PC-9 (cell line): ENCODE results near the gene SLC4A4.

ENCODE experiments used
- EZH2 ChIP-seq: fragments of 200-600 bp; sonication (generic); IDR thresholded peaks from 2 replicates; pipeline ENCODE4 v1.8.0; 2017; ENCODE audit warnings: antibody characterized with exemption, low read depth
- TF ChIP-seq, protein P1 (sequence below): fragments of 200-600 bp; sonication (generic); conservative IDR thresholded peaks from 2 replicates; pipeline ENCODE4 v1.6.1; 2017; ENCODE audit warnings: mixed run types, antibody characterized with exemption, mild to moderate bottlenecking, moderate library complexity

GRCh38 chr4:71360844-71361243 is 22.0 kb downstream of the SLC4A4 start:
- TF ChIP-seq, protein P1, sequence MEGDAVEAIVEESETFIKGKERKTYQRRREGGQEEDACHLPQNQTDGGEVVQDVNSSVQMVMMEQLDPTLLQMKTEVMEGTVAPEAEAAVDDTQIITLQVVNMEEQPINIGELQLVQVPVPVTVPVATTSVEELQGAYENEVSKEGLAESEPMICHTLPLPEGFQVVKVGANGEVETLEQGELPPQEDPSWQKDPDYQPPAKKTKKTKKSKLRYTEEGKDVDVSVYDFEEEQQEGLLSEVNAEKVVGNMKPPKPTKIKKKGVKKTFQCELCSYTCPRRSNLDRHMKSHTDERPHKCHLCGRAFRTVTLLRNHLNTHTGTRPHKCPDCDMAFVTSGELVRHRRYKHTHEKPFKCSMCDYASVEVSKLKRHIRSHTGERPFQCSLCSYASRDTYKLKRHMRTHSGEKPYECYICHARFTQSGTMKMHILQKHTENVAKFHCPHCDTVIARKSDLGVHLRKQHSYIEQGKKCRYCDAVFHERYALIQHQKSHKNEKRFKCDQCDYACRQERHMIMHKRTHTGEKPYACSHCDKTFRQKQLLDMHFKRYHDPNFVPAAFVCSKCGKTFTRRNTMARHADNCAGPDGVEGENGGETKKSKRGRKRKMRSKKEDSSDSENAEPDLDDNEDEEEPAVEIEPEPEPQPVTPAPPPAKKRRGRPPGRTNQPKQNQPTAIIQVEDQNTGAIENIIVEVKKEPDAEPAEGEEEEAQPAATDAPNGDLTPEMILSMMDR, result no peak
- no peak for TF ChIP-seq EZH2
